ENCODE data around the gene MYB.

DNA sequence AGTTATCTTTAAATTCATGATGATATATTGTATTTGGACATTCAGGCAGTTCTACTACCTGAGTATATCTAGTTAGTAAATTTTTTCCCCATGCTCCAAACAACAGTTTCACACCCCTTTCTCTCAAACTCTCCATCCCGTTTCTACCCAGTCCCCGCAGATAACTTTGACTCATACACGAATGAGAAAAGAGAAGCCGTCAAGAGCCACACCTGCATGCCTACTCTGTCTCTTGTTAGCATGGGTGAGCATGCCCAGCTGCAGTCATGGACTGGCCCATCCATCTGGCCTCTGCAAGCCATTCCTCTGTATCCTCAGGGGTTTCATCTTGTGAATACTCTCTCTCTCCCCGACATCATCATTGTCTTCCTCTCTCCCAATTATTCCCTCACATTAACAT, 41.5 kb downstream of the MYB start:
- TF ChIP-seq, protein P1, sequence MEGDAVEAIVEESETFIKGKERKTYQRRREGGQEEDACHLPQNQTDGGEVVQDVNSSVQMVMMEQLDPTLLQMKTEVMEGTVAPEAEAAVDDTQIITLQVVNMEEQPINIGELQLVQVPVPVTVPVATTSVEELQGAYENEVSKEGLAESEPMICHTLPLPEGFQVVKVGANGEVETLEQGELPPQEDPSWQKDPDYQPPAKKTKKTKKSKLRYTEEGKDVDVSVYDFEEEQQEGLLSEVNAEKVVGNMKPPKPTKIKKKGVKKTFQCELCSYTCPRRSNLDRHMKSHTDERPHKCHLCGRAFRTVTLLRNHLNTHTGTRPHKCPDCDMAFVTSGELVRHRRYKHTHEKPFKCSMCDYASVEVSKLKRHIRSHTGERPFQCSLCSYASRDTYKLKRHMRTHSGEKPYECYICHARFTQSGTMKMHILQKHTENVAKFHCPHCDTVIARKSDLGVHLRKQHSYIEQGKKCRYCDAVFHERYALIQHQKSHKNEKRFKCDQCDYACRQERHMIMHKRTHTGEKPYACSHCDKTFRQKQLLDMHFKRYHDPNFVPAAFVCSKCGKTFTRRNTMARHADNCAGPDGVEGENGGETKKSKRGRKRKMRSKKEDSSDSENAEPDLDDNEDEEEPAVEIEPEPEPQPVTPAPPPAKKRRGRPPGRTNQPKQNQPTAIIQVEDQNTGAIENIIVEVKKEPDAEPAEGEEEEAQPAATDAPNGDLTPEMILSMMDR (IDR thresholded peaks at IDR 0.05): no peak
- TF ChIP-seq ZFX (IDR thresholded peaks at IDR 0.05; ENCODE audit: borderline replicate concordance): no peak
